Astrocyte (in vitro differentiated cells and primary cell): ENCODE results near the gene TRDN. TPM values are rescaled to one million over a fixed set of nuclear protein-coding genes. Genes with fewer than 3 reads are reported as not detected.

ENCODE experiments used
- DNase-seq: peaks from one replicate; pipeline ENCODE4 v3.0.0-alpha.2; 2010; ENCODE audit warnings: low read depth
- FAIRE-seq: peaks from 2 replicates; lab custom pipeline; 2011; peaks lifted over from hg19 to GRCh38; lab: Jason Lieb, UNC
- H2AFZ ChIP-seq: 2 replicates; pipeline ENCODE4 v1.6.0; 2012; ENCODE audit warnings: low read depth, low read length, inconsistent platforms
- H3K27ac ChIP-seq: 2 replicates; pipeline ENCODE4 v1.5.1; 2011; ENCODE audit warnings: low read depth, low read length, inconsistent platforms
- H3K27me3 ChIP-seq: 2 replicates; pipeline ENCODE4 v1.6.0; 2011; ENCODE audit warnings: low read length, inconsistent platforms; ENCODE audit not compliant: insufficient read depth
- H3K36me3 ChIP-seq: 2 replicates; pipeline ENCODE4 v1.5.1; 2011; ENCODE audit warnings: low read length, inconsistent platforms; ENCODE audit not compliant: insufficient read depth
- H3K4me1 ChIP-seq: 2 replicates; pipeline ENCODE4 v1.5.1; 2011; ENCODE audit warnings: low read length, inconsistent platforms; ENCODE audit not compliant: insufficient read depth
- H3K4me2 ChIP-seq: 2 replicates; pipeline ENCODE4 v1.6.0; 2012; ENCODE audit warnings: low read length, inconsistent platforms
- H3K4me3 ChIP-seq: 2 replicates; pipeline ENCODE4 v1.5.1; 2011; ENCODE audit warnings: low read depth, mild to moderate bottlenecking, low read length, inconsistent platforms; ENCODE audit not compliant: insufficient read depth
- H3K79me2 ChIP-seq: 2 replicates; pipeline ENCODE4 v1.6.0; 2012; ENCODE audit warnings: mild to moderate bottlenecking, low read length, inconsistent platforms; ENCODE audit not compliant: insufficient read depth
- H3K9ac ChIP-seq: 2 replicates; pipeline ENCODE4 v1.6.0; 2012; ENCODE audit warnings: mild to moderate bottlenecking, low read length, inconsistent platforms
- H3K9me3 ChIP-seq: 2 replicates; pipeline ENCODE4 v1.5.1; 2012; ENCODE audit warnings: low read depth, mild to moderate bottlenecking, low read length, inconsistent platforms; ENCODE audit not compliant: insufficient read depth
- H4K20me1 ChIP-seq: 2 replicates; pipeline ENCODE4 v1.6.0; 2012; ENCODE audit warnings: low read length, inconsistent platforms; ENCODE audit not compliant: insufficient read depth
- H3K27ac Mint-ChIP-seq: one replicate; pipeline ENCODE4 v1.8.0; 2021; ENCODE audit warnings: mild to moderate bottlenecking, mixed read lengths; ENCODE audit not compliant: unreplicated experiment
- H3K27me3 Mint-ChIP-seq: one replicate; pipeline ENCODE4 v1.8.0; 2021; ENCODE audit warnings: low read depth, mixed read lengths; ENCODE audit not compliant: unreplicated experiment
- H3K36me3 Mint-ChIP-seq: one replicate; pipeline ENCODE4 v1.8.0; 2021; ENCODE audit warnings: low read depth, mixed read lengths; ENCODE audit not compliant: unreplicated experiment
- H3K4me1 Mint-ChIP-seq: one replicate; pipeline ENCODE4 v1.8.0; 2021; ENCODE audit warnings: low read depth, mixed read lengths; ENCODE audit not compliant: unreplicated experiment
- H3K4me3 Mint-ChIP-seq: one replicate; pipeline ENCODE4 v1.8.0; 2021; ENCODE audit warnings: mild to moderate bottlenecking, moderate library complexity, mixed read lengths; ENCODE audit not compliant: unreplicated experiment
- H3K9me3 Mint-ChIP-seq: one replicate; pipeline ENCODE4 v1.8.0; 2021; ENCODE audit warnings: mild to moderate bottlenecking, mixed read lengths; ENCODE audit not compliant: unreplicated experiment
- EZH2 ChIP-seq: IDR thresholded peaks from 2 replicates; pipeline ENCODE4 v1.6.1; 2012; ENCODE audit warnings: mild to moderate bottlenecking, low read length, inconsistent platforms; ENCODE audit not compliant: insufficient read depth
- total RNA-seq: library from RNA; stranded (reverse); gene quantifications from 2 replicates; pipeline ENCODE4 v1.2.1, GENCODE V29; 2021
- TF ChIP-seq, protein P1 (sequence below): IDR thresholded peaks from 2 replicates; pipeline ENCODE4 v1.5.1; 2011; ENCODE audit warnings: low read depth, mild to moderate bottlenecking, inconsistent platforms, low read length, moderate library complexity; ENCODE audit not compliant: insufficient read depth

TRDN gene
- total RNA-seq, 1 donor from 2014 or later, result not detected

DNA sequence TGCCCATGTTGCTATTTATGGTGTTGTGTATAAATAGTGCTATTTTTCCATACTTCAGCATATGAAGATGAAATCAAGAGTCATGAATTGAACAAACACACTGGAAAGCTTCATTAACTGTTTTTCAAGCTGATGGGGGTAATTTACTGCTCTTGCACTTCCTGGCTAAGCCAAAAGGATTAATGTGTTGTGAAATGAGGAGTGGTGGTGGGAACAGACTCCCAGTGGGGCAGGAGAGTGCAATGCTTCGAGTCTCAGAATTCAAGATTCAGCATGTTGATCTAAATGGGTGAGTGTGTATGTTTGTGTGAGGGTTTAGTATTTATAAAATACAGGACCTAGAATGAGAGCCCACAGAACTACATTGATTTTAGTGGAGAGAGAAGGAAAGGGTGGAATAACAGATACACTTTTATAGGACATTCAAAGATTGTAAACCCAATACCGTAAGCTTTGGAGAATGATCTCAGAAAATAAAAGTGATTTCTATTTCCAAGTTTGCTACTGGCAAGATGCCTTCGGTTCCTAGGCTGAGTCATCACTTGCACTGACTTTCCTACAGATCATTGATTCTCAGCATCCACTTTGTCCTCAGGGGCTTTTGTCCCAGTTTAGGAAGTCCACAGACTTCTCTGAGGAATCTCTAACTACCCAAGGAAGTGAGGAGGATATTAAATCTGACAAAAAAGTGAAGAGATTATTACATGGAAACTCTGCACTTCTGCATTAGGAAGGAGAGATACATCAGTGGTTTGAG is 303.6 kb downstream of the TRDN start:
- Histone ChIP-seq H3K4me3 (no peak overlapping the region), H3K27me3 (no peaks in the 10 kb centered on the region), H4K20me1 (no peaks in the 10 kb centered on the region), H3K9ac (no peak overlapping the region), H3K79me2 (no peaks in the 10 kb centered on the region), H3K9me3 (no peaks in the 10 kb centered on the region), H2AFZ (no peak overlapping the region), H3K4me2 (no peak overlapping the region), H3K27ac (no peak overlapping the region), H3K36me3 (no peaks in the 10 kb centered on the region), H3K4me1 (no peaks in the 10 kb centered on the region)
- no peak for DNase-seq
- Mint-ChIP-seq H3K4me3 (no peak overlapping the region), H3K27me3 (no peaks in the 10 kb centered on the region), H3K36me3 (no peaks in the 10 kb centered on the region), H3K4me1 (no peaks in the 10 kb centered on the region), H3K9me3 (no peaks in the 10 kb centered on the region), H3K27ac (no peak overlapping the region)
- TF ChIP-seq, protein P1, sequence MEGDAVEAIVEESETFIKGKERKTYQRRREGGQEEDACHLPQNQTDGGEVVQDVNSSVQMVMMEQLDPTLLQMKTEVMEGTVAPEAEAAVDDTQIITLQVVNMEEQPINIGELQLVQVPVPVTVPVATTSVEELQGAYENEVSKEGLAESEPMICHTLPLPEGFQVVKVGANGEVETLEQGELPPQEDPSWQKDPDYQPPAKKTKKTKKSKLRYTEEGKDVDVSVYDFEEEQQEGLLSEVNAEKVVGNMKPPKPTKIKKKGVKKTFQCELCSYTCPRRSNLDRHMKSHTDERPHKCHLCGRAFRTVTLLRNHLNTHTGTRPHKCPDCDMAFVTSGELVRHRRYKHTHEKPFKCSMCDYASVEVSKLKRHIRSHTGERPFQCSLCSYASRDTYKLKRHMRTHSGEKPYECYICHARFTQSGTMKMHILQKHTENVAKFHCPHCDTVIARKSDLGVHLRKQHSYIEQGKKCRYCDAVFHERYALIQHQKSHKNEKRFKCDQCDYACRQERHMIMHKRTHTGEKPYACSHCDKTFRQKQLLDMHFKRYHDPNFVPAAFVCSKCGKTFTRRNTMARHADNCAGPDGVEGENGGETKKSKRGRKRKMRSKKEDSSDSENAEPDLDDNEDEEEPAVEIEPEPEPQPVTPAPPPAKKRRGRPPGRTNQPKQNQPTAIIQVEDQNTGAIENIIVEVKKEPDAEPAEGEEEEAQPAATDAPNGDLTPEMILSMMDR, result no peak
- no peak for TF ChIP-seq EZH2
- FAIRE-seq, result no peak

DNA sequence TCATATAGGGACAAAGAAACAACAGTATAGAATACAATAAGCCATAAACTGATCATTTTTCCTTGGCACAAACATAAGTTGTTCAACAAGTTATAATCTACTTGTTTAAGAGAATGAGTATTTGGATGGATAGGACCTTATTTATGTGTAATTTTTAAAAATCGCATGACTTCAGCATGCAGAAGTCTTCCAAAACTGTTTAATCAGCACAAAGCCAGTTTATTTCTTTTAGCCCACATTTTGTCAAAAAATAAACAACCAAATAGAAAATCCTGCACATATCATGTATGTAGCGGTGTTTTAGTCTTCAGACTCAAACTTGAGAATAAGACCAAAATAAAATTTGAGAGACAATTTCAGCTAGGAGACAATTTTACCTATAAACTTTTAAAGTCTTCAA is 304.7 kb downstream of the TRDN start:
- FAIRE-seq, result no peak
- Mint-ChIP-seq H3K27me3 (no peaks in the 10 kb centered on the region), H3K27ac (no peak overlapping the region)

More for the DNA sequence above, 304.7 kb downstream of the TRDN start:
- Histone ChIP-seq H3K79me2 (no peaks in the 10 kb centered on the region), H3K4me2 (no peak overlapping the region), H4K20me1 (no peaks in the 10 kb centered on the region), H3K27ac (no peak overlapping the region), H3K27me3 (no peaks in the 10 kb centered on the region), H3K9me3 (no peaks in the 10 kb centered on the region), H3K4me3 (no peak overlapping the region), H3K36me3 (no peaks in the 10 kb centered on the region), H2AFZ (no peak overlapping the region), H3K4me1 (no peaks in the 10 kb centered on the region), H3K9ac (no peak overlapping the region)
- Mint-ChIP-seq H3K4me3 (no peak overlapping the region), H3K36me3 (no peaks in the 10 kb centered on the region), H3K9me3 (no peaks in the 10 kb centered on the region), H3K4me1 (no peaks in the 10 kb centered on the region)
- TF ChIP-seq, protein P1, result no peak
- no peak for TF ChIP-seq EZH2
- no peak for DNase-seq
